Measurements from ENCODE around the gene NUDT3. TPM values are rescaled to one million over a fixed set of nuclear protein-coding genes. Genes with fewer than 3 reads are reported as not detected.

NUDT3 gene
- total and polyA plus RNA-seq, 9 of the 15 experiments (the other 6 are each of a cell fraction or from before 2014, with no cell fraction given): 5.4 to 81.2 (median 56.4) TPM

DNA sequence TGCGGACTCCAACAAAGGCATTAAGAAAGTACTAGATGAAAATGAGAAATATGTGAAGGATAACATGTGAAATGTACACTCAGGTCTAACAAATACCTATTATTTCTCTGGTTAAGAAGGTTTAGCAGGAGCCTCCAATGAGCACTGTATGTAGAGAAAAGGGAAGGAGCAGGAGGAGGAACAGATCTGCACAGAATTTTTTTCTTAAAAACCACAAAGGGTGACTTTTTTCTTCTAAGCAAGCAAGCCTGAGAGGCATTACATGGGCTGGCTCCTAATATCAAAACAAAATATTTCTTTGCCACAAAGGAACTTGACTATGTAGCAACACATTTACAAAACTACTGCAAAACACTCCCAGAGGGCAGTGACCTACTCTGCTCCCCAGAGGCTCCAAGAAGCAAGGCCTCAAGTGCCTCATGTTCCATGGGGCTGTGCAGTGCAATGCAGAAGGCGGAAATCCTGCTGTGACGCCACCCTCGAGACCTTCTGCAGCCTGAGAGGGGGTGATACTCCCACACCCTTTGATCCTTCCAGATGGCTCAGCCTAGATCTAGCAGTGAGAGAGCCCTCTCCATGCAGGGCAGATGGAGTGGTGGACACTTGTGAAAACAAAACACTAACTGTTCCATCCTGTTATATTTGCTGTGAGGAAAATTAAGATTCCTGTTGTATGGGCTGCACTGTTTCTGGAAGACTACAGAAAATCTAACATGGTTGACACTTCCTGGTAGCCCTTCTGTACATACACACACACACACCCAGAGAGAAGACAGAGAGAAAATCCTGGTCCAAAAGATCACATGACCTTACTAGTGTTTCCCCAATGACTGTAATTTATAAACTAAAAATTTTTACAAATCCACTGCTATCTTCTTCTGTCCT, 107.7 kb downstream of the NUDT3 start (continued):
- TF ChIP-seq, protein P1, sequence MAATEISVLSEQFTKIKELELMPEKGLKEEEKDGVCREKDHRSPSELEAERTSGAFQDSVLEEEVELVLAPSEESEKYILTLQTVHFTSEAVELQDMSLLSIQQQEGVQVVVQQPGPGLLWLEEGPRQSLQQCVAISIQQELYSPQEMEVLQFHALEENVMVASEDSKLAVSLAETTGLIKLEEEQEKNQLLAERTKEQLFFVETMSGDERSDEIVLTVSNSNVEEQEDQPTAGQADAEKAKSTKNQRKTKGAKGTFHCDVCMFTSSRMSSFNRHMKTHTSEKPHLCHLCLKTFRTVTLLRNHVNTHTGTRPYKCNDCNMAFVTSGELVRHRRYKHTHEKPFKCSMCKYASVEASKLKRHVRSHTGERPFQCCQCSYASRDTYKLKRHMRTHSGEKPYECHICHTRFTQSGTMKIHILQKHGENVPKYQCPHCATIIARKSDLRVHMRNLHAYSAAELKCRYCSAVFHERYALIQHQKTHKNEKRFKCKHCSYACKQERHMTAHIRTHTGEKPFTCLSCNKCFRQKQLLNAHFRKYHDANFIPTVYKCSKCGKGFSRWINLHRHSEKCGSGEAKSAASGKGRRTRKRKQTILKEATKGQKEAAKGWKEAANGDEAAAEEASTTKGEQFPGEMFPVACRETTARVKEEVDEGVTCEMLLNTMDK (IDR thresholded peaks at IDR 0.05; ENCODE audit: borderline replicate concordance, insufficient read depth, low read depth, low read length, poor library complexity, severe bottlenecking): no peak
- TF ChIP-seq MTF1 (CRISPR knock-in tag; IDR thresholded peaks at IDR 0.05; ENCODE audit: borderline replicate concordance) (no peak), TARDBP (IDR thresholded peaks at IDR 0.05) (no peak), ZNF311 (CRISPR knock-in tag; IDR thresholded peaks at IDR 0.05) (no peak), ZNF512 (tag; IDR thresholded peaks at IDR 0.05) (no peak), NR2C2 (CRISPR knock-in tag; IDR thresholded peaks at IDR 0.05) (no peak), NR2C2 (tag; IDR thresholded peaks at IDR 0.05) (no peak), RBM25 (IDR thresholded peaks at IDR 0.05; ENCODE audit: low read depth, low read length, severe bottlenecking) (no peak), ZFX (CRISPR knock-in tag; IDR thresholded peaks at IDR 0.05) (0 out of 2 replicates have a peak, but pooled peaks have one; percentile 30), SIN3B (IDR thresholded peaks at IDR 0.05; ENCODE audit: low read depth) (no peak), HOMEZ (CRISPR knock-in tag; IDR thresholded peaks at IDR 0.05) (no peak), SIX5 (IDR thresholded peaks at IDR 0.05; ENCODE audit: borderline replicate concordance in 1 of 2, insufficient read depth in 1 of 2, low read depth in 1 of 2, low read length in 2 of 2) (no peak), ZC3H11A (IDR thresholded peaks at IDR 0.05; ENCODE audit: low read depth, low read length) (no peak)
- TF ChIP-seq, protein P2, sequence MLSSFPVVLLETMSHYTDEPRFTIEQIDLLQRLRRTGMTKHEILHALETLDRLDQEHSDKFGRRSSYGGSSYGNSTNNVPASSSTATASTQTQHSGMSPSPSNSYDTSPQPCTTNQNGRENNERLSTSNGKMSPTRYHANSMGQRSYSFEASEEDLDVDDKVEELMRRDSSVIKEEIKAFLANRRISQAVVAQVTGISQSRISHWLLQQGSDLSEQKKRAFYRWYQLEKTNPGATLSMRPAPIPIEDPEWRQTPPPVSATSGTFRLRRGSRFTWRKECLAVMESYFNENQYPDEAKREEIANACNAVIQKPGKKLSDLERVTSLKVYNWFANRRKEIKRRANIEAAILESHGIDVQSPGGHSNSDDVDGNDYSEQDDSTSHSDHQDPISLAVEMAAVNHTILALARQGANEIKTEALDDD (IDR thresholded peaks at IDR 0.05): no peak; the same call in 1 of the 2 replicates
- TF ChIP-seq, protein P3, sequence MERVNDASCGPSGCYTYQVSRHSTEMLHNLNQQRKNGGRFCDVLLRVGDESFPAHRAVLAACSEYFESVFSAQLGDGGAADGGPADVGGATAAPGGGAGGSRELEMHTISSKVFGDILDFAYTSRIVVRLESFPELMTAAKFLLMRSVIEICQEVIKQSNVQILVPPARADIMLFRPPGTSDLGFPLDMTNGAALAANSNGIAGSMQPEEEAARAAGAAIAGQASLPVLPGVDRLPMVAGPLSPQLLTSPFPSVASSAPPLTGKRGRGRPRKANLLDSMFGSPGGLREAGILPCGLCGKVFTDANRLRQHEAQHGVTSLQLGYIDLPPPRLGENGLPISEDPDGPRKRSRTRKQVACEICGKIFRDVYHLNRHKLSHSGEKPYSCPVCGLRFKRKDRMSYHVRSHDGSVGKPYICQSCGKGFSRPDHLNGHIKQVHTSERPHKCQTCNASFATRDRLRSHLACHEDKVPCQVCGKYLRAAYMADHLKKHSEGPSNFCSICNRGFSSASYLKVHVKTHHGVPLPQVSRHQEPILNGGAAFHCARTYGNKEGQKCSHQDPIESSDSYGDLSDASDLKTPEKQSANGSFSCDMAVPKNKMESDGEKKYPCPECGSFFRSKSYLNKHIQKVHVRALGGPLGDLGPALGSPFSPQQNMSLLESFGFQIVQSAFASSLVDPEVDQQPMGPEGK (CRISPR knock-in tag; IDR thresholded peaks at IDR 0.05; ENCODE audit: borderline replicate concordance): no peak
- TF ChIP-seq, protein P4, sequence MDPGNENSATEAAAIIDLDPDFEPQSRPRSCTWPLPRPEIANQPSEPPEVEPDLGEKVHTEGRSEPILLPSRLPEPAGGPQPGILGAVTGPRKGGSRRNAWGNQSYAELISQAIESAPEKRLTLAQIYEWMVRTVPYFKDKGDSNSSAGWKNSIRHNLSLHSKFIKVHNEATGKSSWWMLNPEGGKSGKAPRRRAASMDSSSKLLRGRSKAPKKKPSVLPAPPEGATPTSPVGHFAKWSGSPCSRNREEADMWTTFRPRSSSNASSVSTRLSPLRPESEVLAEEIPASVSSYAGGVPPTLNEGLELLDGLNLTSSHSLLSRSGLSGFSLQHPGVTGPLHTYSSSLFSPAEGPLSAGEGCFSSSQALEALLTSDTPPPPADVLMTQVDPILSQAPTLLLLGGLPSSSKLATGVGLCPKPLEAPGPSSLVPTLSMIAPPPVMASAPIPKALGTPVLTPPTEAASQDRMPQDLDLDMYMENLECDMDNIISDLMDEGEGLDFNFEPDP (CRISPR knock-in tag; IDR thresholded peaks at IDR 0.05): no peak
